ENCODE measurements around the gene PTGER1. TPM values are rescaled to one million over a fixed set of nuclear protein-coding genes. Genes with fewer than 3 reads are reported as not detected.
"Not testable (repeated sequence)": the region's sequence is repeated elsewhere in the genome, so short reads cannot be mapped to it uniquely, and the experiment has no call there.

PTGER1 gene
- total RNA-seq, 4 donors from 2014 or later, result 1.5 TPM; not detected in 3

DNA sequence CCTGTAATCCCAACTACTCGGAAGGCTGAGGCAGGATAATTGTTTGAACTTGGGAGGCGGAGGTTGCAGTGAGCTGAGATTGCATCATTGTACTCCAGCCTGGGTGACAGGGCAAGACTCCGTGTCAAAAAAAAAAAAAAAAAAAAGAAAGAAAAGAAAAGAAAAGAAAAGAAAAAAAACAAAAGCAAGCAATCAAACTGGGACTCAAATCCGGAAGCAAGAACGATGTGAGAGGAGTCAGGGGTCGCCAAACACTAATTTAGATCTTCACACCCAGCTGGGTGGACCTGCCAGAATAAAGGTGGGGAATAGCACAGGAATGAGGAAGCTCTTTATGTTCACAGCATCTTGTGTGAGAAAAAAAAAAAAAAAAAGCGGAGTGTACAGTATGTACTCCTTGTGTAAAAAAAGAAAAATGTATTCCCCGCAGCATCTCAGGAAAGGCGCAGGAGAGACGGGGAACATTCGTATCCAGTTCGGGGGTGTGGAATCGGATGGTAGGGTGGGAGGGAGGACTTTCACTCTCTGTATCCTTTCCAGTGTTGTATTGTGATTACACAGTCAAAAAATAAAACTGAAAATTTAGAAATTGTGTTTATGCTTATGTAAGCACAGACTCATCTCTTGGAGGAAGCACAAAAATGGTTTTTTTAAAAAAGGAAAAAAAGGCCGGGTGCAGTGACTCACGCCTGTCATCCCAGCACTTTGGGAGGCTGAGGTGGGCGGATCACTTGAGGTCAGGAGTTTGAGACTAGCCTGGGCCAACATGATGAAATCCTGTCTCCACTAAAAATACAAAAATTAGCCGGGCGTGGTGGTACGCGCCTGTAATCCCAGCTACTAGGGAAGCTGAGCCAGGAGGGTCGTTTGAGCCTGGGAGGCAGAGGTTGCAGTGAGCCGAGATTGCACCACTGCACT, 35.4 kb upstream of the PTGER1 start:
- no peaks in the 10 kb centered on the region for H3K27me3 ChIP-seq
- peaks cover 7 to 15% of the 10 kb centered on the region in 2 donors for H3K36me3 ChIP-seq
- peaks cover 2 to 9% of the 10 kb centered on the region in 2 donors for H3K4me1 ChIP-seq
- peak in 1 of 2 donors; percentile 12 for DNase-seq
- intact Hi-C loops (cut with DNase I), result no loop called here
- H3K4me3 ChIP-seq (replicated peaks in 1 of 3), result no peak overlapping the region
- no peaks in the 10 kb centered on the region for H3K9me3 ChIP-seq
- peak overlapping the region; percentile 5 to 23 (median 20) for H3K27ac ChIP-seq
- TF ChIP-seq POLR2A (IDR thresholded peaks at IDR 0.05) (no peak), CTCF (IDR thresholded peaks at IDR 0.05) (no peak)
- 63 to 68% methylated on average over 22 of the region's 22 CpGs for WGBS, 2 donors

GRCh38 chr19:14507704-14508542, 32.8 kb upstream of the PTGER1 start:
- Histone ChIP-seq H3K9me3 (no peaks in the 10 kb centered on the region), H3K4me1 (no peaks in the 10 kb centered on the region), H3K27me3 (no peaks in the 10 kb centered on the region), H3K36me3 (no peaks in the 10 kb centered on the region), H3K27ac (no peak overlapping the region), H3K4me3 (replicated peaks in 1 of 3) (no peak overlapping the region)
- TF ChIP-seq CTCF (IDR thresholded peaks at IDR 0.05) (no peak), POLR2A (IDR thresholded peaks at IDR 0.05) (no peak)
- 69 to 79% methylated on average over 12 of the region's 12 CpGs for WGBS, 2 donors
- DNase-seq, result no peak
- intact Hi-C loops (cut with DNase I), result loop anchor here (10.0 kb wide), 1 partner anchor 47 kb away; no protein-coding TSS in a partner anchor

GRCh38 chr19:14505488-14506239, 30.5 kb upstream of the PTGER1 start:
- no peak overlapping the region for H3K4me3 ChIP-seq (replicated peaks in 1 of 3)
- H3K36me3 ChIP-seq, result no peaks in the 10 kb centered on the region
- no peaks in the 10 kb centered on the region for H3K9me3 ChIP-seq
- peak; percentile 43 to 61 for DNase-seq
- no peaks in the 10 kb centered on the region for H3K27me3 ChIP-seq
- intact Hi-C loops (cut with DNase I), result loop anchor here (10.0 kb wide), 1 partner anchor 49 kb away; no protein-coding TSS in a partner anchor
- no peak overlapping the region for H3K27ac ChIP-seq
- H3K4me1 ChIP-seq, result no peaks in the 10 kb centered on the region
- 45 to 51% methylated on average over 16 to 17 of the region's 19 CpGs for WGBS, 2 donors
- TF ChIP-seq POLR2A (IDR thresholded peaks at IDR 0.05) (no peak), CTCF (IDR thresholded peaks at IDR 0.05) (peak; percentile 43 to 65 (median 52))

DNA sequence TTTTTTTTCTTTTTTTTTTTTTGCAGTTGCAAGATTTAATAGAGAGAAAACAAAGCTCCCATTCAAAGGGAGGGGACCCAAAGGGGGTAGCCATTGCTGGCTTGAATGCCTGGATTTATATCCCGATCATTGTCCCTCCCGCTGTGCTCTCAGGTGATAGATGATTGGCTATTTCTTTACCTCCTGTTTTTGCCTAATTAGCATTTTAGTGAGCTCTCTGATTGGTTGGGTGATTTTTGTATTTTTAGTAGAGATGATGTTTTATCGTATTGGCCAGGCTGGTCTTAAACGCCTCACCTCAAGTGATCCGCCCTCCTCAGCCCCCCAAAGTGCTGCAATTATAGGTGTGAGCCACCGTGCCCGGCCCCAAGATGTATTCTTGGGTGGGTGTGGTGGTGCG, 29.4 kb upstream of the PTGER1 start:
- H3K27ac ChIP-seq; H3K4me1 ChIP-seq; H3K36me3 ChIP-seq; H3K4me3 ChIP-seq (replicated peaks in 1 of 3); H3K9me3 ChIP-seq; H3K27me3 ChIP-seq; DNase-seq: not testable (repeated sequence)
- WGBS, 2 donors, result 89 to 93% methylated on average over 8 of the region's 8 CpGs
- intact Hi-C loops (cut with DNase I), result loop anchor here (10.0 kb wide), 1 partner anchor 50 kb away; no protein-coding TSS in a partner anchor

DNA sequence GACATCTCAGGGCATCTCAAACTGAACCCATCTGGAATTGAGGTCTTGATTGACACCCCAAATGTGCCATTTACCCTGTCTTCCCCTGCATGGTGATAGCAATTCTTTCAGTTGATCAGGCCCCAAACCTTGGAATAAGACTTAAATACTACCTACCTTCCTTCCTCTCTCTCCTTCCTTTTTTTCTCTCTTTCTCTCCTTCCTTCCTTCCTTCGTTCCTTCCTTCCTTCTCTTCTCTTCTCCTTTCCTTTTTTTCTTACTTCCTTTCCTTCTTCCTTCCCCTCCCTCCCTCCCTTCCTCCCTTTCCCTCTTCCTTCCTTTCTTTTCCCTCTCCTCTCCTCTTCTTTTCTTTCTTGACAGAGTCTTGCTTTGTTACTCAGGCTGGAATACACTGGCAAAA, 28.1 kb upstream of the PTGER1 start:
- H3K27ac ChIP-seq, result no peak overlapping the region
- H3K4me3 ChIP-seq (replicated peaks in 1 of 3), result no peak overlapping the region
- H3K36me3 ChIP-seq, result no peaks in the 10 kb centered on the region
- H3K4me1 ChIP-seq, result no peaks in the 10 kb centered on the region
- WGBS, 2 donors, result 78 to 80% methylated on average over 1 of the region's 1 CpG
- intact Hi-C loops (cut with DNase I), result loop anchor here (10.0 kb wide), 1 partner anchor 52 kb away; no protein-coding TSS in a partner anchor
- no peaks in the 10 kb centered on the region for H3K27me3 ChIP-seq
- H3K9me3 ChIP-seq, result no peaks in the 10 kb centered on the region
- TF ChIP-seq CTCF (IDR thresholded peaks at IDR 0.05), result no peak
- TF ChIP-seq POLR2A (IDR thresholded peaks at IDR 0.05), result no peak
- DNase-seq, result no peak

Data from thyroid gland (tissue), 4 donors.